ENCODE measurements around the gene ZDHHC3. TPM values are rescaled to one million over a fixed set of nuclear protein-coding genes. Genes with fewer than 3 reads are reported as not detected.

ZDHHC3 gene
- total RNA-seq, 1 donor from 2014 or later, result 41.2 TPM

DNA sequence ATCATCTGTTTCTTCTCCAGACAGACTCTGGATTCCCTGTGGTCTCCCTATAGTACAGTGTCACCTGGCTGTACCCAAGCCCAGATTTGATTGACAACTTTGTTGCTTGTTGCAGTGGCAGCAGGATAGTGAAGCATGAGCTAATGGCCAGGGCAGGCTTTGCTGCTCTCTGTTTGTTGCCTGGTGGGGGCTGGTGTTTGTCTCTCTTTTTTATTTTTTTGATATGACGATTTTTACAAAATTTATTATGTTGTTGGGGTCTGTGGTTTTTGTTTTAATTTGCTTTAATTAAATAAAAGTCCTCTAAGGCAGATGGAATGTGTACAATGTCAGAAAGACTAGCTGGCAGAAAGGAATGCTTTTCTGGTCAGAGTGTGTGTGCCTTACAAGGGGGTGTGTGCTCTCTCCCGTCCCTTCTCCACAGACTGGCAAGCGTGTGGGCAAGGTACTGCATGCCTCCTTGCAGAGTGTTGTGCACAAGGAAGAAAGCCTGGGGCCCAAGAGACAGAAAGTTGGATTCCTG is 34.9 kb upstream of the ZDHHC3 start:
- H3K4me1 Mint-ChIP-seq, result no peaks in the 10 kb centered on the region
- no peak overlapping the region for H3K4me3 Mint-ChIP-seq
- DNase-seq (ENCODE audit: low spot score), result no peak
- Histone ChIP-seq H3K36me3 (no peaks in the 10 kb centered on the region), H3K27me3 (no peaks in the 10 kb centered on the region), H3K4me2 (no peak overlapping the region), H3F3A (ENCODE audit: low read depth) (no peaks in the 10 kb centered on the region), H3K9ac (no peak overlapping the region), H3K4me3 (no peak overlapping the region), H3K79me2 (ENCODE audit: low read depth) (no peaks in the 10 kb centered on the region), H4K20me1 (ENCODE audit: low read depth) (no peaks in the 10 kb centered on the region), H3K9me3 (ENCODE audit: low read depth) (no peaks in the 10 kb centered on the region), H2AFZ (replicated peaks) (no peak overlapping the region), H3K27ac (no peak overlapping the region), H3K4me1 (peaks cover 4% of the 10 kb centered on the region)
- no peak overlapping the region for H3K27ac Mint-ChIP-seq
- TF ChIP-seq EZH2 (IDR thresholded peaks at IDR 0.05) (no peak), EZH2phosphoT487 (IDR thresholded peaks at IDR 0.05) (no peak)
- TF ChIP-seq, protein P1, sequence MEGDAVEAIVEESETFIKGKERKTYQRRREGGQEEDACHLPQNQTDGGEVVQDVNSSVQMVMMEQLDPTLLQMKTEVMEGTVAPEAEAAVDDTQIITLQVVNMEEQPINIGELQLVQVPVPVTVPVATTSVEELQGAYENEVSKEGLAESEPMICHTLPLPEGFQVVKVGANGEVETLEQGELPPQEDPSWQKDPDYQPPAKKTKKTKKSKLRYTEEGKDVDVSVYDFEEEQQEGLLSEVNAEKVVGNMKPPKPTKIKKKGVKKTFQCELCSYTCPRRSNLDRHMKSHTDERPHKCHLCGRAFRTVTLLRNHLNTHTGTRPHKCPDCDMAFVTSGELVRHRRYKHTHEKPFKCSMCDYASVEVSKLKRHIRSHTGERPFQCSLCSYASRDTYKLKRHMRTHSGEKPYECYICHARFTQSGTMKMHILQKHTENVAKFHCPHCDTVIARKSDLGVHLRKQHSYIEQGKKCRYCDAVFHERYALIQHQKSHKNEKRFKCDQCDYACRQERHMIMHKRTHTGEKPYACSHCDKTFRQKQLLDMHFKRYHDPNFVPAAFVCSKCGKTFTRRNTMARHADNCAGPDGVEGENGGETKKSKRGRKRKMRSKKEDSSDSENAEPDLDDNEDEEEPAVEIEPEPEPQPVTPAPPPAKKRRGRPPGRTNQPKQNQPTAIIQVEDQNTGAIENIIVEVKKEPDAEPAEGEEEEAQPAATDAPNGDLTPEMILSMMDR (IDR thresholded peaks at IDR 0.05), result no peak
- H3K9me3 Mint-ChIP-seq, result no peaks in the 10 kb centered on the region
- H3K36me3 Mint-ChIP-seq, result peaks cover 22% of the 10 kb centered on the region
- no peaks in the 10 kb centered on the region for H3K27me3 Mint-ChIP-seq (ENCODE audit: insufficient read depth, low read depth)

GRCh38 chr3:45009868-45010267 is 33.9 kb upstream of the ZDHHC3 start:
- peaks cover 32% of the 10 kb centered on the region for H3K36me3 Mint-ChIP-seq

DNA sequence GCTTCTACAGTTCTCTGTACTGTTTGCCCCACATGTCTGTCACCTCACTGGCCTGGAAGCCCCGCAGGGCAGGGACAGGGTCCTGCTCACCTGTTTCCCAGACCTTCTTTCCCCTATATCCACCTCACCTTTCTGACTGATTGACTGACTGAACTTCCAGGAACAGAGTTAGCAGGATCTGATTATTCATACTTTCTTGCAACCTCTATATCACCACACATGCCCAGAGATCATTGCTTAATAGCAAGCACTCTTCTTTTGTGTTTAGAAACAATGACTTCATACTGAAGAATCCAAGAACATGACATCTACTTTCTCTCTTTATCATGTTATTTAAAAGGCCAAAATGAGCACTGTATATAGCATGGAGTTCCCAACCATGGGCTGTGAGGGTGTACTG is 32.1 kb upstream of the ZDHHC3 start:
- no peak for DNase-seq (ENCODE audit: low spot score)
- Mint-ChIP-seq H3K36me3 (peaks cover 43% of the 10 kb centered on the region), H3K9me3 (peaks cover 14% of the 10 kb centered on the region), H3K27ac (no peak overlapping the region), H3K27me3 (ENCODE audit: insufficient read depth, low read depth) (no peaks in the 10 kb centered on the region), H3K4me1 (no peaks in the 10 kb centered on the region), H3K4me3 (no peak overlapping the region)
- Histone ChIP-seq H3K4me2 (no peak overlapping the region), H3F3A (ENCODE audit: low read depth) (no peaks in the 10 kb centered on the region), H3K4me3 (no peak overlapping the region), H3K27me3 (no peaks in the 10 kb centered on the region), H3K79me2 (ENCODE audit: low read depth) (no peaks in the 10 kb centered on the region), H2AFZ (replicated peaks) (no peak overlapping the region), H3K4me1 (no peaks in the 10 kb centered on the region), H4K20me1 (ENCODE audit: low read depth) (no peaks in the 10 kb centered on the region), H3K36me3 (peaks cover 9% of the 10 kb centered on the region), H3K9ac (no peak overlapping the region), H3K27ac (no peak overlapping the region), H3K9me3 (ENCODE audit: low read depth) (peaks cover 5% of the 10 kb centered on the region)
- TF ChIP-seq, protein P1 (IDR thresholded peaks at IDR 0.05), result no peak
- no peak for TF ChIP-seq EZH2phosphoT487 (IDR thresholded peaks at IDR 0.05)
- no peak for TF ChIP-seq EZH2 (IDR thresholded peaks at IDR 0.05)

More at GRCh38 chr3:45009868-45010267, 33.9 kb upstream of the ZDHHC3 start:
- Histone ChIP-seq H3K79me2 (ENCODE audit: low read depth) (no peaks in the 10 kb centered on the region), H3K27me3 (no peaks in the 10 kb centered on the region), H3K36me3 (peaks cover 4% of the 10 kb centered on the region), H4K20me1 (ENCODE audit: low read depth) (no peaks in the 10 kb centered on the region), H3K9ac (no peak overlapping the region), H3K9me3 (ENCODE audit: low read depth) (peaks cover 2% of the 10 kb centered on the region), H3F3A (ENCODE audit: low read depth) (no peaks in the 10 kb centered on the region), H3K4me3 (no peak overlapping the region), H3K4me1 (no peaks in the 10 kb centered on the region), H3K4me2 (no peak overlapping the region), H2AFZ (replicated peaks) (no peak overlapping the region), H3K27ac (no peak overlapping the region)
- Mint-ChIP-seq H3K27ac (no peak overlapping the region), H3K27me3 (ENCODE audit: insufficient read depth, low read depth) (no peaks in the 10 kb centered on the region), H3K4me3 (no peak overlapping the region), H3K9me3 (peaks cover 7% of the 10 kb centered on the region), H3K4me1 (no peaks in the 10 kb centered on the region)
- TF ChIP-seq EZH2 (IDR thresholded peaks at IDR 0.05) (no peak), EZH2phosphoT487 (IDR thresholded peaks at IDR 0.05) (no peak)
- TF ChIP-seq, protein P1 (IDR thresholded peaks at IDR 0.05), result no peak
- DNase-seq (ENCODE audit: low spot score), result no peak

Measured in neural progenitor cell (in vitro differentiated cells).